Measurements from ENCODE around the gene ATG2A. TPM values are rescaled to one million over a fixed set of nuclear protein-coding genes. Genes with fewer than 3 reads are reported as not detected.

The ATG2A gene
- total RNA-seq, 4 donors from 2014 or later, result 20.3 to 34.8 (median 22.2) TPM

DNA sequence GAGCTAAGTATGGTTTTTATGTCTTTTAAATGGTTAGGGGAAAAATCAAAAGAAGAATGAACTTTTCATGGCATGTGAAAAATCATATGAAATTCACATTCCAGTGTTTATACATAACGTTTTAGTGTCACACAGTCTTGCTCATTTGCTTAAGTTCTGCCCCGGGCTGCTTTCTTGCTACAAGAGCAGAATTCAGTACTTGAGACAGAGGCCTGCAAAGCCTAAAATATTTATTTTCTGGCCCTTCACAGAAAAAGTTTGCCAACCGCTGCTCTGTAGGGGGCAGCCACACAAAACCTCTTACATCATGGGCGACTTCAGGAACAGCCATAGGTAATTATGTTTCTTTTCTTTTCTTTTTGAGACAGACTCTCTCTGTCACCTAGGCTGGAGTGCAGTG, 1.0 kb upstream of the ATG2A start:
- TF ChIP-seq, protein P1, sequence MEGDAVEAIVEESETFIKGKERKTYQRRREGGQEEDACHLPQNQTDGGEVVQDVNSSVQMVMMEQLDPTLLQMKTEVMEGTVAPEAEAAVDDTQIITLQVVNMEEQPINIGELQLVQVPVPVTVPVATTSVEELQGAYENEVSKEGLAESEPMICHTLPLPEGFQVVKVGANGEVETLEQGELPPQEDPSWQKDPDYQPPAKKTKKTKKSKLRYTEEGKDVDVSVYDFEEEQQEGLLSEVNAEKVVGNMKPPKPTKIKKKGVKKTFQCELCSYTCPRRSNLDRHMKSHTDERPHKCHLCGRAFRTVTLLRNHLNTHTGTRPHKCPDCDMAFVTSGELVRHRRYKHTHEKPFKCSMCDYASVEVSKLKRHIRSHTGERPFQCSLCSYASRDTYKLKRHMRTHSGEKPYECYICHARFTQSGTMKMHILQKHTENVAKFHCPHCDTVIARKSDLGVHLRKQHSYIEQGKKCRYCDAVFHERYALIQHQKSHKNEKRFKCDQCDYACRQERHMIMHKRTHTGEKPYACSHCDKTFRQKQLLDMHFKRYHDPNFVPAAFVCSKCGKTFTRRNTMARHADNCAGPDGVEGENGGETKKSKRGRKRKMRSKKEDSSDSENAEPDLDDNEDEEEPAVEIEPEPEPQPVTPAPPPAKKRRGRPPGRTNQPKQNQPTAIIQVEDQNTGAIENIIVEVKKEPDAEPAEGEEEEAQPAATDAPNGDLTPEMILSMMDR (IDR thresholded peaks at IDR 0.05), result no peak
- DNase-seq (ENCODE audit: low spot score), result no peak
- ATAC-seq (ENCODE audit: low FRiP score), result no peak

DNA sequence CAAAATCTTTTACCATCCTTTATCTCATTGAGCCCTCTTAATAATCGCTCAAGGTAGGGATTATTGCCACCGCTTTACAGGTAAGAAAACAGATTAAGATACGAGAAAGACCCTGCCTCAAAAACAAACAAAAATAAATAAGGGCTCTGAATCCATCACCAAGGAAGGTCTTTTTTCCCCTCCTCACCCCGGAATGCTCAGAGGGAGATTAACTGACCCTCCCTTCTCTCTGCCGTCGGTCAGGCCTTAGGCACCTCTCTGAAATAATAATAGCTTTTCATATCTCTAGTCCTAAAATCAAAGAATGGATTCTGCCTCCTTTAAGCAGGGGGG, 620 bp upstream of the ATG2A start:
- TF ChIP-seq, protein P1 (IDR thresholded peaks at IDR 0.05), result no peak
- no peak for DNase-seq (ENCODE audit: low spot score)
- no peak for ATAC-seq (ENCODE audit: low FRiP score)

DNA sequence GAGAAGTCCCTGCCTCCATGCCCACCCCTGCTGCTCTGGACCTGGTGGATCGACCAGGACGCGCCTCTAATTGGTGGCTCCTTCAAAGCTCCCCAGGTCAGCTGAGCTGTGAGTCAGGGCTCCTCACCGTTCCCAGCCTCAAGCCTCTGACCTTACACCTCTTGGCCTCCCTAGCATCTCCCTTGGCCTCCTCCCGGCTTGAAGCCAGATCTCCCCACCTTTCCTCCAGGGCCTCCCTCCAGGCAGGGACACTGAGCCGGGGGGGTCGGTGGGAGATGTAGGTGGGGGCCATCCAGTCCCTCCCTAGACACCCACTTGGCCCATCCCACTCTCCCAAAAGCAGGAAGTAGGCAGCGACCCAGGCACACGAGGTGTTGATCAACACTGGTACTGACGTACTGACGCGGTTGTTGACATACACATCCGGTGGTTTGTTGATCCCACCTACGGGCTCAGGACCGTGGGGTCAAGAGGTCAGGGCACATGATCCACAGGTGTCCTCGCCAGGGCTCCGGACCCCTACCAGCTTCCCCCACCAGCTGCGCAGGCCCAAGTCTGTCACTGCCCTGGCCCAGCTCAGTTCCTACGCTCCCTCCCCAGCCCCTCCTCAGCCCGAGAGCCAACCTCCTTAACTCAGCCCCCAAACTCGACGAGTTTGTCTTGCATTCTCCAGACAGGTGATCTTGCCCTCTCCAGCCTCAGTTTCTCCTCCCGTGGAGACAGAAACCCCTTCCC, 802 bp downstream of the ATG2A start:
- DNase-seq (ENCODE audit: low spot score), result no peak
- peak; percentile 26 for ATAC-seq (ENCODE audit: low FRiP score)
- TF ChIP-seq, protein P1 (IDR thresholded peaks at IDR 0.05), result no peak

DNA sequence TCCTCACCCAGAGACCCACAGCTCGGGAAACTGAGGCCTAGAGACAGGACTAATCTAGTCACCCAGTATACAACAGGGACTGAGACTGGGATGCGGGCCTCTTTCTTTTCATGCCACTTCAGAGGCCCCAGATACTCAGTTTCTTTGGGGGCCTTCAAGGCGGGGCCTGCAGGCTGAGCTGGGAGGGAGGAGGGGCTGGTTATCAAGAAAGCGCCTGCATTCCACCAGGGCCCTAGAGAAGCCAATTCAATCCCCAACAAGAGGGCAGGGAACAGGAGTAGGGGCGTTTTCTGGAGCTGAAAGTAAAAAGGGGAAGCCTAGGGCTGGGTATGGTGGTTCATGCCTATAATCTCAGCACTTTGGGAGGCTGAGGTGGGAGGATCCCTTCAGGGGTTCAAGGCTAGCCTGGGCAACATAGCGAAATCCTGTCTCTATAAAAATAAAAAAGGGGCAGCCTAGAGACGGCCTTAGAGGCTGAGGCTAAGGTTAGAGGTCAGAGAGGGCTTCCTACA, 1.6 kb downstream of the ATG2A start:
- TF ChIP-seq, protein P1 (IDR thresholded peaks at IDR 0.05), result no peak
- DNase-seq (ENCODE audit: low spot score), result no peak
- no peak for ATAC-seq (ENCODE audit: low FRiP score)

DNA sequence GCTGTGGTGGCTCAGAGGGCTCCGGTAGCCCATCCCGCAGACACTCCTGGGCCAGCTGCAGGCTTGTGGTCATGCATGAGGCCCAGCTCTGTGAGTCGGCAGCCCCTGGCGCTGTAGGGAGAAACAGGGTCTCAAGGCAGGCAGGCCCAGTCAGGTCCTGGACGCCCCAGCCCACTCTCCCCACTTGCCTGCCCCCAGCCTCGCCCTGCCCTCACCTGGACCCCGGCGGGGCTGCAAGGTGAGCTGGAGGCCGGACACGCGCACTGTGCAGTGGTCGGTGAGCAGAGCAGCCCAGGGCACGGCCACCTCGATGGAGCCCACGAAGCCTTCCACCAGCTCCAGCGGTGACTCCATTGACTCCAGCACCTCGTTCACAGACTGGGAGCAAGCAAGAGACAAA, 2.9 kb downstream of the ATG2A start:
- TF ChIP-seq, protein P1 (IDR thresholded peaks at IDR 0.05), result no peak
- DNase-seq (ENCODE audit: low spot score), result no peak
- no peak for ATAC-seq (ENCODE audit: low FRiP score)

DNA sequence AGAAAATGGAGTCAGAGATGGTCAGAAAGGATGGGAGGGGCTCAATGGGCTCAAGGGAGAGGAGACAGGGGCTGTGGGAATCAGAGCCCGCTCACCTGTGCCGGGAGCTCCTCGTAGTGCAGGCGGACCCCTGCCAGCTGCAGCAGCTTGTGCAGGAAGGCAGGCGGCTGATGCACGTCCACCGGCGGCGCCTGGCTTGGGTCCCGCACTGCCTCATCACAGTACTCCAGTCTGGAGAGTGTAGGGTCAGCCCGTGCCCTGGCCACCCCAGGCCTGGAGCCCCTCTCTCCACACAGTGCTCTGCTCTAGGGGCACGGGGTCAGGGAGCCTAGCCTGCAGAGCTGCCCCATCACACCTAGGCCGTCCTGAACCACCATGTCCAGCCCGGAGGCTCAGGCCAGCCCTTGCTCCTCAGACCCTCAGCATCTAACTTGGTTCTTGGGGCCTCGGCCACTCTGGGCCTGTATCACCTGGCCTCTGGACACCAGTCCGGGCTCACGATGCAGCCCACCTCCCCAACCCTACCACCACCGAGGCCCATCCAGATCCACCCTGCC, 3.8 kb downstream of the ATG2A start:
- TF ChIP-seq, protein P1 (IDR thresholded peaks at IDR 0.05), result no peak
- ATAC-seq (ENCODE audit: low FRiP score) (no peak), DNase-seq (ENCODE audit: low spot score) (no peak)

DNA sequence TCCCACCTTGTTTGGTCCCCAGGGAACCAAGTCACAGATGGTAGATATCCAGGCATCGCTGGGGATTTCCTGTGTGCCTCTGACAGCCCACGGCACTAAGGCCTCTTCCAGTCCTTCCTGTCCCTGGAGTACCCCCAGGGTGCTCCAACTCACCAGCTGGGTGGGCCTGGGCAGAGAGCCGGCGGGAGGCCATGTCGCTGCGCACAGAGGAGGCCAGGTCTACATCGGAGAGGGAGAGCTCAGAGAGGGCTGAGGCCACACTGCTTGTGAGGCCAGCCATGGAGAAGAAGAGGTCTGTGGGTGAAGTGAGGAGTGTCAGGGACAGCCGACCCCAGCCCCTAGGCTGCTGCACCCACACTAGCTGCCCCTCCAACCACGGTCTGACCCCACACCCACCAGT, 5.3 kb downstream of the ATG2A start:
- TF ChIP-seq, protein P1 (IDR thresholded peaks at IDR 0.05), result no peak
- no peak for DNase-seq (ENCODE audit: low spot score)
- ATAC-seq (ENCODE audit: low FRiP score), result no peak

Measured in omental fat pad (tissue), 4 donors.